ENCODE measurements around the gene PADI6. TPM values are rescaled to one million over a fixed set of nuclear protein-coding genes. Genes with fewer than 3 reads are reported as not detected.
A peak's percentile ranks its signal among the peaks of the same experiment; 100 is the strongest.

PADI6 gene
- total RNA-seq, 1 donor, result not detected

DNA sequence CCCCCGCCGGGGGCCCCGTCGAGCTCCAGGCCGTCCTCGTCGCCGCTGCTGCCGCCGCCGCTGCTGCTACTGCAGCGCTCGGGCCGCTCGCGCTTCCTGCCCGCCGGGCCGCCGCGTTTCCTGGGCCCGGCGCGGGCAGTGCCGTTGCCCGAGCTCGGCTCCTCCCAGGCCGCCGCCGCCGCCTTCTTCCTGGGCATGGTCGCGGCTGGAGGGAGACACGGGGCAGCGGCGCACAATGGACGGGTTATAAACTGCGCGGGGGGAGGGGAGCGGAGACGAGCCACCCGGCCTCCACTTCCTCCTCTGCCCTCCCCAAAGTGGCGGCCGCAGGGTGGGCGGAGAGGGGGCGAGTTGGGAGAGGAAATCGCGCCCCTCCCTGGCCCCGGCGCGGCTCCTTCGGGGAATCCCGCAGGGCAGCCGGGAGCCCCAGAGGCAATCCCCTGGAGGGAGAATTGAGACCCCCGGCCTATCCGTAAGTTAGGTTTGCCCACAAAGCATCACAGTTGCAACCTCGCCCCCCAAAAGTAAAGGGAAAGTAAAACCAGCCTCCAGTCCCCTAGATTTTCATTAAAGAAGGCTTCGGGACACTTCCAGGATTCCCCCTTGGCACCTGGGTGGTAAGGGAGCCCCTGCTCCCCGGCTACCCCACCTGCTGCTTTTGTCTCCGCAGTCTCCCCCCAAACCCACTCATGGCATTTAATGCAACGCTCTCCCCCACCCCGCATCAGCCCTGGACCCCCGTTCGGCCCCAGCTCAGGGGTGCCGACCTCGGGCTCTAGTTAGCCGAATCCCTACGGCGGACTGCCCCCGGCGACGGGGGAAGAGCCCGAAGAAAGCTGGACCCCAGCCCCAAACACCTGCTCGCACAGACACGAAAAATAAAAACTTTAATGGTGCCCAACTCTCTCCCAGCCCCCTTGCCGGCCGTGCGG is 66.6 kb downstream of the PADI6 start:
- TF ChIP-seq CTCF (IDR thresholded peaks at IDR 0.05; ENCODE audit: insufficient read depth, low read length), result no peak
- no peak for DNase-seq (ENCODE audit: low read depth)
- H3K4me3 ChIP-seq (ENCODE audit: low read depth, low read length), result peak overlapping the region; percentile 80

- peak within 1 kb of the TSS; percentile 80 for H3K4me3 ChIP-seq (ENCODE audit: low read depth, low read length)
- TF ChIP-seq CTCF (IDR thresholded peaks at IDR 0.05; ENCODE audit: insufficient read depth, low read length), result peak; percentile 14
- peak; percentile 77 for DNase-seq (ENCODE audit: low read depth)
Observed at GRCh38 chr1:17439250-17440073, 67.5 kb downstream of the PADI6 start, which contains the start of gene RCC2. TSS of gene RCC2 (minus strand) at chr1:17439677. CDS start at chr1:17438514, 1,163 bp downstream.

DNA sequence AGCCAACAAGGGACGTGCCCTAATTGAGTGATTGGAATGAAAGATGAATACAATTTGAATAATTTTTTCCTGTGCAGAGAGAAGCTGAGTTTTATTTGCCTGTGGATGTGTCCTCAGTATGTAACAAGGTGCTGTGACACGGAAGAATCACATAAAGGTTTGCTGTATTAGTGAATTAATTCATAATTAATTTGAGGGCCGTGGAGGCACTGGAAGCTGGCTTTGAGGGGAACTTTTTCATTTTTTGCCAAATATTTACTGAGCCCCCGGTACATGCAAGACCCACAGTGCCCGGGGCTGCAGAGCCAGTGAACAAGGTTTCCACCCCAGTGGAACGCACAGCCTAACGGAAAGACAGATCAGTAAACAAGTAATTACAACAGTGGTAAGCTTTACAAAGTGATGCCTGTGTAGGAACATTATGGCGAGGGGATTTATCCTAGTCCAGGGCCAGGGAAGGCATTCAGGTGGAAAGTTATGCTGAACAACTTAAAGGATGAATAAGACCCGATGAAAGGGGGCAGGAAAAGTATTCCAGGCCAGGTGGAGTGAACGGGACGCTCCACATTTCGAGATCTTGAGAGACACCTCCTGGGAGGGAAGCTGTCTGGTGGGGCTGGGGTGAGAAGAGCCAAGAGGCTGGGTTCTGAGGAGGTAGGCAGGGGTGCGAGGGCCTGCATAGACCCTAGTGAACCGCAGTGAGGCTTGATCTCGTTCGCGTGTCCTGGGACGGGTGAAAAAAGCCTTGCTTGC is 68.3 kb downstream of the PADI6 start:
- DNase-seq (ENCODE audit: low read depth), result no peak
- TF ChIP-seq CTCF (IDR thresholded peaks at IDR 0.05; ENCODE audit: insufficient read depth, low read length), result no peak
- peak overlapping the region; percentile 58 for H3K4me3 ChIP-seq (ENCODE audit: low read depth, low read length)

- DNase-seq (ENCODE audit: low read depth), result no peak
- H3K4me3 ChIP-seq (ENCODE audit: low read depth, low read length), result peak overlapping the region; percentile 58
- no peak for TF ChIP-seq CTCF (IDR thresholded peaks at IDR 0.05; ENCODE audit: insufficient read depth, low read length)
Observed at GRCh38 chr1:17440827-17441168, 68.8 kb downstream of the PADI6 start.

DNA sequence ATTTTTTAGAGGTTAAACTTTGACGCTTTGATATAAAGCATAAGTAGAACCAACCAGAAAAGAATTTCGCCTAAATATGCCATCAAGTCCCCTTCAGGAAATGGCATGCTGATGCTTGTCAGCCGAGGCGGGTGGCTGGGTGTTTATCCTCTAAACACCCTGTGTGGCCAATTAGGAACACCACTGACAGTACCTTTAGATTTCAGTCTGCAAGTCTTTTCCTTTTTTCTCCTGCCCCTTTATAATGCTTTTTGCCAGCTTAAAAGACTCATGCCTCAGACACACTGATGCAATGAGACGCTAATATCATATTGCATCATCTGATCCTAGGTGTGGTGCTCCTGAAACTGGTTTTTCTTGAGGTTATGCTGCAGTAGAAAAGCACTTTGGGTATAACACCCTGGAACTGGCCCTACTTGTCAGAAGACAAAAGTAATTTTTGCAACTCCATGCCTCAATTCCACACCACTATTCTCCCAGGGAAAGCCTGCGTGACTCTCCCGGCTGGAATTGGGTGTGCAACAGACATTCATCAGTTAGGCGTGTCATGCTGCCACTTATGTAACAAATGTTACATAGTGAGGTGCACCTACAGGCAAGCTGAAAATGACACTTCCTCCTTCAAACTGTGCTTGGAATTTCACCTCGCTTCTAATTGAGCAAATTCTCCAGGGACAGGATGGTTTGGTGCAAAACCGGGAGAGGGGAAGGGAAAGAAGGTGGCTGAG is 69.4 kb downstream of the PADI6 start:
- peak; percentile 91 for DNase-seq (ENCODE audit: low read depth)
- TF ChIP-seq CTCF (IDR thresholded peaks at IDR 0.05; ENCODE audit: insufficient read depth, low read length), result no peak
- no peak overlapping the region for H3K4me3 ChIP-seq (ENCODE audit: low read depth, low read length)

DNA sequence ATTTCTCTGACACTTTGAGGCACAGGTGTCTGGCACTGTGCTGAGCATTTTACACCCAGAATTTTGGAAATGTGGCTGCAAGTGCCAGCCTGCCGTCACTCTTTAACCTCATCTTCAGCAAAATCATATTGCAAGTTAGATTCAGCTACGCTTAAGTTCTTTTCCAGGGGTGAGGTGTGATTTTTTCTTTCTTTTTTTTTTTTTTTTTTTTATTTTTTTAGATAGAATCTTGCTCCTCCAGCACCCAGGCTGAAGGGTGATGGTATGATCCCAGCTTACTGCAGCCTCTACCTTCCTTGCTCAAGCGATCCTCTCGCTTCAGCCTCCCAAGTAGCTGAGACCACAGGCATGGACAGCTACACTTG is 70.0 kb downstream of the PADI6 start:
- no peak for DNase-seq (ENCODE audit: low read depth)
- no peak for TF ChIP-seq CTCF (IDR thresholded peaks at IDR 0.05; ENCODE audit: insufficient read depth, low read length)
- no peak overlapping the region for H3K4me3 ChIP-seq (ENCODE audit: low read depth, low read length)

Measured in fibroblast of the aortic adventitia (primary cell).